Mucosa of rectum (tissue), 2 donors: ENCODE data around the gene VMP1.
"Not testable (repeated sequence)": the region's sequence is repeated elsewhere in the genome, so short reads cannot be mapped to it uniquely, and the experiment has no call there.

Source experiments
- H3K27ac ChIP-seq, 2 donors: one replicate each; pipeline ENCODE4 v1.7.0; 2013; ENCODE audit warnings: inconsistent platforms in 2 of 2, low read depth in 2 of 2, low read length in 2 of 2
- H3K27me3 ChIP-seq, 2 donors: one replicate each; pipeline ENCODE4 v1.7.0; 2013; ENCODE audit warnings: low read length in 2 of 2; ENCODE audit not compliant: control insufficient read depth in 2 of 2, insufficient read depth in 2 of 2
- H3K36me3 ChIP-seq, 2 donors: one replicate each; pipeline ENCODE4 v1.7.0; 2013; ENCODE audit warnings: low read length in 2 of 2; ENCODE audit not compliant: control insufficient read depth in 2 of 2, insufficient read depth in 2 of 2
- H3K4me1 ChIP-seq, 2 donors: one replicate each; pipeline ENCODE4 v1.7.0; 2013; ENCODE audit warnings: low read length in 2 of 2, mild to moderate bottlenecking in 1 of 2; ENCODE audit not compliant: control insufficient read depth in 2 of 2, insufficient read depth in 2 of 2
- H3K4me3 ChIP-seq, 2 donors: one replicate each; pipeline ENCODE4 v1.7.0; 2013; ENCODE audit warnings: low read length in 2 of 2
- H3K9ac ChIP-seq, 2 donors: one replicate each; pipeline ENCODE4 v1.7.0; 2013; ENCODE audit warnings: low read length in 2 of 2, low read depth in 1 of 2, mild to moderate bottlenecking in 1 of 2
- H3K9me3 ChIP-seq, 2 donors: one replicate each; pipeline ENCODE4 v1.7.0; 2013; ENCODE audit warnings: low read length in 2 of 2; ENCODE audit not compliant: control insufficient read depth in 2 of 2
- donor health status: healthy.
- donor health status: Normal muscosa, but diverticular disease.

VMP1 gene

GRCh38 chr17:59793205-59793604 lies 85.8 kb downstream of the VMP1 start:
- Histone ChIP-seq H3K9ac (no peak overlapping the region), H3K9me3 (no peaks in the 10 kb centered on the region), H3K4me3 (no peak overlapping the region), H3K36me3 (peaks cover 2 to 3% of the 10 kb centered on the region in 2 donors), H3K4me1 (no peaks in the 10 kb centered on the region), H3K27me3 (no peaks in the 10 kb centered on the region), H3K27ac (no peak overlapping the region)

- Histone ChIP-seq H3K27me3 (no peaks in the 10 kb centered on the region), H3K4me3 (no peak overlapping the region), H3K4me1 (no peaks in the 10 kb centered on the region), H3K9ac (no peak overlapping the region), H3K9me3 (no peaks in the 10 kb centered on the region), H3K36me3 (peaks cover 3 to 4% of the 10 kb centered on the region in 2 donors), H3K27ac (no peak overlapping the region)
These were observed 88.7 kb downstream of the VMP1 start for GRCh38 chr17:59796138-59796537.

GRCh38 chr17:59796785-59797205 lies 89.3 kb downstream of the VMP1 start:
- no peaks in the 10 kb centered on the region for H3K27me3 ChIP-seq

GRCh38 chr17:59798111-59798510 lies 90.7 kb downstream of the VMP1 start:
- no peaks in the 10 kb centered on the region for H3K27me3 ChIP-seq
- no peaks in the 10 kb centered on the region for H3K9me3 ChIP-seq
- H3K4me1 ChIP-seq: peaks cover 0 to 3% of the 10 kb centered on the region in 2 donors
- peaks cover 3 to 4% of the 10 kb centered on the region in 2 donors for H3K36me3 ChIP-seq
- no peak overlapping the region for H3K4me3 ChIP-seq
- H3K27ac ChIP-seq: no peak overlapping the region
- H3K9ac ChIP-seq: no peak overlapping the region

More at GRCh38 chr17:59796785-59797205, 89.3 kb downstream of the VMP1 start:
- Histone ChIP-seq H3K9ac (no peak overlapping the region), H3K4me1 (no peaks in the 10 kb centered on the region), H3K4me3 (no peak overlapping the region), H3K36me3 (peaks cover 3 to 4% of the 10 kb centered on the region in 2 donors), H3K27ac (no peak overlapping the region), H3K9me3 (no peaks in the 10 kb centered on the region)

- no peaks in the 10 kb centered on the region for H3K9me3 ChIP-seq
- H3K27ac ChIP-seq: no peak overlapping the region
- H3K36me3 ChIP-seq: peaks cover 0 to 4% of the 10 kb centered on the region in 2 donors
- no peak overlapping the region for H3K4me3 ChIP-seq
- H3K27me3 ChIP-seq: no peaks in the 10 kb centered on the region
- H3K4me1 ChIP-seq: peaks cover 0 to 3% of the 10 kb centered on the region in 2 donors
- no peak overlapping the region for H3K9ac ChIP-seq
These were observed 93.1 kb downstream of the VMP1 start for GRCh38 chr17:59800530-59800942.

GRCh38 chr17:59802160-59802559 lies 94.7 kb downstream of the VMP1 start:
- Histone ChIP-seq H3K4me3 (no peak overlapping the region), H3K9ac (no peak overlapping the region), H3K4me1 (peaks cover 0 to 3% of the 10 kb centered on the region in 2 donors), H3K27me3 (no peaks in the 10 kb centered on the region), H3K36me3 (peaks cover 0 to 4% of the 10 kb centered on the region in 2 donors), H3K9me3 (no peaks in the 10 kb centered on the region), H3K27ac (no peak overlapping the region)

- H3K27ac ChIP-seq: peak overlapping the region in 1 of 2 donors; percentile 19
- H3K4me1 ChIP-seq: peaks cover 0 to 3% of the 10 kb centered on the region in 2 donors
- H3K36me3 ChIP-seq: no peaks in the 10 kb centered on the region
- H3K4me3 ChIP-seq: peak overlapping the region in 1 of 2 donors; percentile 24
- H3K9me3 ChIP-seq: no peaks in the 10 kb centered on the region
- H3K9ac ChIP-seq: no peak overlapping the region
- H3K27me3 ChIP-seq: no peaks in the 10 kb centered on the region
These were observed 97.5 kb downstream of the VMP1 start for GRCh38 chr17:59804901-59805465.

GRCh38 chr17:59806322-59806721 lies 98.9 kb downstream of the VMP1 start:
- not testable (repeated sequence) for H3K4me3 ChIP-seq, H3K27ac ChIP-seq, H3K9ac ChIP-seq, H3K9me3 ChIP-seq, H3K36me3 ChIP-seq, H3K27me3 ChIP-seq, H3K4me1 ChIP-seq

GRCh38 chr17:59807892-59808509 lies 100.5 kb downstream of the VMP1 start:
- no peak overlapping the region for H3K27ac ChIP-seq
- no peak overlapping the region for H3K4me3 ChIP-seq
- no peaks in the 10 kb centered on the region for H3K9me3 ChIP-seq

GRCh38 chr17:59810894-59811153 lies 103.4 kb downstream of the VMP1 start:
- H3K27me3 ChIP-seq: no peaks in the 10 kb centered on the region
- H3K9ac ChIP-seq: no peak overlapping the region
- H3K4me1 ChIP-seq: no peaks in the 10 kb centered on the region
- H3K36me3 ChIP-seq: peaks cover 7 to 17% of the 10 kb centered on the region in 2 donors
- H3K4me3 ChIP-seq: no peak overlapping the region
- no peak overlapping the region for H3K27ac ChIP-seq
- no peaks in the 10 kb centered on the region for H3K9me3 ChIP-seq

More at GRCh38 chr17:59807892-59808509, 100.5 kb downstream of the VMP1 start:
- Histone ChIP-seq H3K36me3 (peaks cover 7 to 11% of the 10 kb centered on the region in 2 donors), H3K9ac (no peak overlapping the region), H3K4me1 (no peaks in the 10 kb centered on the region), H3K27me3 (no peaks in the 10 kb centered on the region)
